Measurements from ENCODE around the gene RC3H1. TPM values are rescaled to one million over a fixed set of nuclear protein-coding genes. Genes with fewer than 3 reads are reported as not detected.

Gene RC3H1
- 18.0 and 18.6 TPM in 2 replicates for total RNA-seq

DNA sequence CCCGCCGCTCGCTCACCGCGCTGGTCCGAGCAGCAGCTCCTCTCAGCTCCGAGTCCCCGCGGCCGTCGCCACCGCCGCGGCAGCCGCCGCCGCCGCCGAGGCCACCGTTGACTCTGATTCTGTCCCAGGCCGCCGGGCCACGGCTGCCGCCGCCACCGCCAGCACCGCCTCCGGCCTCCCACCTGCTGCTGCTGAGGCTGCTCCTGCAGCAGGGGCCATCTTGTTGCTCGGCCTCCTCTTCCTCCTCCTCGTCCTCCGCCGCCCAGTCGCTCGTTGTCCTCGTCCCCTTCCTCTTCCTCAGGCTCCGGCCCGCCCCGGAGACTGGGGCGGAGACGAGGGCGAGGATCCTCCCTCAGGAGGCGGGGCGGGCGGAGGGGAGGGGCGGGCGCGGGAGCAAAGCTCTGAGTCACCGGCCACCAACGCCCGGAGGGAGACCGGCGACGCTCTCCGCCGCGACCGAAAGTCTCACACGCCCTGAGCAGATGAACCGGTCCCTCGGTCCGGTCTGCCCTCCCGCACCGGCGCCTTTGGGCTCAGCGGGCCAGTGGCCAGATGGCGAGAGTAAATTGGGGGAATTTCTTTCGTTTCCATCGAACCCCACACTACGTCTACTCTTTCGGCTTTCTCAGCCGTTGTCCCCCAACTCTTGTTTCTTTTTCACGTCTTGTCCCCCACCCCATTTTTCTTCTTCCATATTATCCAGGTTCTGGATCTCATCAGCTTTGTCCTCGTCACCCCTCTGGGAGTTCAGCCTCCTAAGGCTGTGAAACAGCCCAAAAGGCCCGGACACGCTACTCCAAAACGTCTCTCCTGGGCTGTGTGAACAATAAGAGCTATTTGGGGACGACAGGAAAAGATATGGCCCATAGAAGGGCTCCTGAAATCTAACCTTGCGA, at the start of gene RC3H1:
Gene RC3H1 (minus strand): TSS at position 278 of the 896 bp plus-strand sequence. CDS start 29,372 bp downstream, outside the sequence.

DNA sequence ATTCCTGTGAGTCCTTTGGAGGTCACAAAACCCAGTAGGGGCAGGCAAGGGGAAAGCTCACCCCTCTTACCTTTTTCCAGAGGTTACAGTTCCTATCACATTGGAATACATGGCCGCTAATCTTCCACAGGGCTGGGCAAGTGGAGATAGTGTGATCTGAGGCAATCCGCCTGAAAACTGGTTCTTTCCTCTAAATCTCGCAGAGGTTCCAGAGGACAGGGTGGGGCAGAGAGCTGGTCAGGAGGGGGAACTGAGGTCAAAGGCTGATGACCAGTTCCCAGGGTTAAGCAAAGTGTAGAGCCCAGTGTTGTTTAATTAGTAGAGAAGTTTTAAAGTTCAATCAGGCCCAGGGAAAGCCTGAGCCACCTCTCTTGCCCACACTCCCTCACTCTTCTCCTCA, 105.0 kb downstream of the RC3H1 start, which contains the start of gene SERPINC1:
Gene SERPINC1 (minus strand): TSS at position 179 of the 400 bp plus-strand sequence. CDS start 68 bp downstream, at position 111.

Other genes with a start within 250 kb of the RC3H1 start
- gene DARS2, start 197.7 kb downstream of the RC3H1 start, total RNA-seq: 10.9 and 12.0 TPM in 2 replicates
- 15.4 and 20.7 TPM in 2 replicates for gene CENPL, start 197.5 kb downstream of the RC3H1 start, total RNA-seq
- gene GAS5, start 154.4 kb downstream of the RC3H1 start, total RNA-seq: 252 and 350 TPM in 2 replicates
- 7.5 and 7.8 TPM in 2 replicates for gene ZBTB37, start 154.0 kb downstream of the RC3H1 start, total RNA-seq
- gene SERPINC1, start 105.0 kb downstream of the RC3H1 start, total RNA-seq: 0.12 and 0.13 TPM in 2 replicates
- gene RABGAP1L, start 137.2 kb upstream of the RC3H1 start, total RNA-seq: 34.6 and 38.5 TPM in 2 replicates